GM13976 (cell line): ENCODE measurements around the gene SLC4A5.

Source experiments
- DNase-seq: peaks from one replicate; pipeline ENCODE4 v3.0.0; 2012; ENCODE audit warnings: low spot score
- in situ Hi-C: fragments of 300-500 bp; cut with MboI; formaldehyde crosslinking; loops from one replicate; pipeline ENCODE4 v1.12.0; 2022; ENCODE audit warnings: low sequenced_read_pairs, mixed read lengths, inconsistent platforms; ENCODE audit not compliant: unreplicated experiment
- TF ChIP-seq, protein P1 (sequence below): IDR thresholded peaks from 2 replicates; pipeline ENCODE4 v1.5.1; 2012; ENCODE audit warnings: borderline replicate concordance, mild to moderate bottlenecking; ENCODE audit not compliant: insufficient read depth; ENCODE audit errors: extremely low read depth, missing control alignments, control extremely low read depth

SLC4A5 gene

DNA sequence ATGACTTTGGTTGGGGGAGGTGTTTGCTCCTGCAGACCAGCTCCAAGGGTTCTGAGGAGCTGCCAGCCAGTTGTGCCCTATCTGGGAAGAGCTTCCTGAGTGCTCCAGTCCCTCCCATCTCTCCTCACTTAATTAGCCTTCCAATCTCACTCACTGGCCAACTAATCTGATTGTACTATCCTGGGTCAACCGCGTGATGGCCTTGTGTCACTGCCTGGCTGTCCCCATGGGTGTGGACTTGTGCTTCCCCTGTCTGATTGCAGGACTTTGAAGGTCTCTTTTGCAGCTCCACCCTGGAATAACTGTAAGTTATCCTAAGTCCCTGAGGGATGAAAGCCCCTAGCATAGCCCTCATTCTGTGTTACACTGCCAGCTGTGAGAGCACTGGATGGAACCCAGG lies 65.0 kb downstream of the SLC4A5 start:
- TF ChIP-seq, protein P1, sequence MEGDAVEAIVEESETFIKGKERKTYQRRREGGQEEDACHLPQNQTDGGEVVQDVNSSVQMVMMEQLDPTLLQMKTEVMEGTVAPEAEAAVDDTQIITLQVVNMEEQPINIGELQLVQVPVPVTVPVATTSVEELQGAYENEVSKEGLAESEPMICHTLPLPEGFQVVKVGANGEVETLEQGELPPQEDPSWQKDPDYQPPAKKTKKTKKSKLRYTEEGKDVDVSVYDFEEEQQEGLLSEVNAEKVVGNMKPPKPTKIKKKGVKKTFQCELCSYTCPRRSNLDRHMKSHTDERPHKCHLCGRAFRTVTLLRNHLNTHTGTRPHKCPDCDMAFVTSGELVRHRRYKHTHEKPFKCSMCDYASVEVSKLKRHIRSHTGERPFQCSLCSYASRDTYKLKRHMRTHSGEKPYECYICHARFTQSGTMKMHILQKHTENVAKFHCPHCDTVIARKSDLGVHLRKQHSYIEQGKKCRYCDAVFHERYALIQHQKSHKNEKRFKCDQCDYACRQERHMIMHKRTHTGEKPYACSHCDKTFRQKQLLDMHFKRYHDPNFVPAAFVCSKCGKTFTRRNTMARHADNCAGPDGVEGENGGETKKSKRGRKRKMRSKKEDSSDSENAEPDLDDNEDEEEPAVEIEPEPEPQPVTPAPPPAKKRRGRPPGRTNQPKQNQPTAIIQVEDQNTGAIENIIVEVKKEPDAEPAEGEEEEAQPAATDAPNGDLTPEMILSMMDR = no peak
- DNase-seq = no peak
- in situ Hi-C loops = no loop called here

DNA sequence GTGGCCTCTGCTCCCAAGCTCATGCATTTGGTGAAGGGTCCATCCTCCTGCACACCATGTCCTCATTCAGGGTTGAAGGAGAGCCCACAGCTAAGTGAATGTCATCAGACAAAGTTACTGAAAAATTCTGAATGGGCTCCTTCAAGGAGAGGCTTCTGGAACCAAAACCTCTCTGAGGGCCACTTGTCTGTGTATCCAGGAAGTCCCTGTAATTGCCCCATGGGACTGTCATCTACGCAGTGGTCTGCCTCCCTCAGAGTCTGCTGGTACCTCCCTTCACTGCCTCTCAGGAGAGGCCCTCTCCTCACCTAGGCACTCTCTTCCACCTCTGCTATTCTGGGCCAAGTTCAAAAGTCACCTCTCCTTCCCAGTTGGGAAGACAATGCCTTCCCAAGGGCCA lies 68.0 kb downstream of the SLC4A5 start:
- in situ Hi-C loops = no loop called here
- no peak for DNase-seq
- TF ChIP-seq, protein P1 = no peak

DNA sequence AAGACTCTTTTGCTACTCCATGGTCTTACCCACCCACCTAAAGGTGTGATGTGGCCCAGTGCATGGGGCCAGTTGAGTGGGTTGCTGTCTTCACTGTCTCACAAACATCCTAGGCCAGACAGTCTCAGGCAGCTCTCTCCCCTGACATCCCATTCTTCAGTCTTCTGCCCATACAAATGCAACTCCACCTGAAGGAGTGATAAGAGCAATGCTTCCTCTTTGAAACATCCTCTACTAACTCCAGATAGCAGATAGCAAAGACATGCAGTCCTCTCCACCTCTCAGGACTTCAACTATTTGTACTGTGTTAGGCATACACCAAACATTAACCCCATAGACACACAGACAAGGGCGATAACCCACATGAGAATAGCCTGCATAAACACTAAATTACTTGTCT lies 73.5 kb downstream of the SLC4A5 start:
- in situ Hi-C loops = no loop called here
- TF ChIP-seq, protein P1 = no peak
- no peak for DNase-seq

DNA sequence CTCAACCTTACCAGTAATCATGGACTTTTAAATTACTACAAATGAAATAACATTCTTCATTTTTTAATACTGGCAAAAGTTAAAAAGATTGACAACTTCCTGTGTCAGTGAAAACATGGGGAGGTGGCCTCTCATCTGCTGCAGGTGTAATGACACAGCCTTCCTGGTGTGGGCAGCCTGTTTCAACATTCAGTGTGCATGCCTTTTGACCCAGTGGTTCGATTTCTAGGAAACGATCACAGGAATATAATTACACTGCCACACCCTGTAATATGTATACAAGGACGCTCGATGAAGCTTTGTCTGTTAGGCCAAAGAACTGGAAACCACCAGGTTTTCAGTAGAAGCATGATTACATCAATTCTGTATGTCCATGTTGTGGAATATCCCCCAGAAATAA lies 76.1 kb downstream of the SLC4A5 start:
- DNase-seq = peak; percentile 62
- in situ Hi-C loops = no loop called here
- TF ChIP-seq, protein P1 = peak; percentile 19

DNA sequence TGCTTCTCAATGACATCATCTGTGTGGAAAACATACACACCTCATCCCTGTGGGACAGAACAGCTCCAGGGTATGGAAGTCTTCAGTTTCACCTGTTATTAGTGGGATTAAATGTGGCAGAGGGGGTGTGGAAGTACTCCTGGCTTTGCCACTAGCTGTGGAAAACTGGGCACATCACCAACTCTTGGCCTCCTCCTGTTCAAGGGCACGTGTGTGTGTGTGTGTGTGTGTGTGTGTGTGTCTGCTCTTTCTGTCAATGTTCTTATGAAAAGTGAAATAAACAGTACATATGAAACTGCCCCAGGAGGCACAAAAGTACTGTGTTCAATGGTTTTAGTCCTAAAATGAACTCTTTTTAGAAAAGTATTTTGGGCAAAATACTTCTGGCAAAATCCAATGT lies 78.9 kb downstream of the SLC4A5 start:
- no peak for DNase-seq
- TF ChIP-seq, protein P1 = no peak
- in situ Hi-C loops = no loop called here

DNA sequence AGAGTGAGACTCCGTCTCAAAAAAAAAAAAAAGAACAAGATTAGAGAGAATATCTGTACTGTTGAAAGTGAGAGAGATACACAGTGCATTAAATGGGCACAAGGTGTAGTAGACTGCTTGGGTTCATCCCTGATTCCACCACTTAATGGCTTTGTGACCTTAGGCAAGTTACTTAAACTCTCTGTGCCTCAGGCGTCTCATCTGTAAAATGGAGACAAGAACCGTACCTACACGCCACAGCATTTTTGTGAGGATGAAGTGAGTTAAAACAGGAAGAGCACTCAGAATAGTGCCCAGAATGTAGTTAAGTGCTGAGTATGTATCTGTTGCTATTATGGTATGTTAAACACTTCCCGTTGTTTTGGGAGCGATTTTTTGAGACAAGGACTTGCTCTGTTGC lies 80.5 kb downstream of the SLC4A5 start:
- DNase-seq = no peak
- in situ Hi-C loops = no loop called here
- TF ChIP-seq, protein P1 = no peak

DNA sequence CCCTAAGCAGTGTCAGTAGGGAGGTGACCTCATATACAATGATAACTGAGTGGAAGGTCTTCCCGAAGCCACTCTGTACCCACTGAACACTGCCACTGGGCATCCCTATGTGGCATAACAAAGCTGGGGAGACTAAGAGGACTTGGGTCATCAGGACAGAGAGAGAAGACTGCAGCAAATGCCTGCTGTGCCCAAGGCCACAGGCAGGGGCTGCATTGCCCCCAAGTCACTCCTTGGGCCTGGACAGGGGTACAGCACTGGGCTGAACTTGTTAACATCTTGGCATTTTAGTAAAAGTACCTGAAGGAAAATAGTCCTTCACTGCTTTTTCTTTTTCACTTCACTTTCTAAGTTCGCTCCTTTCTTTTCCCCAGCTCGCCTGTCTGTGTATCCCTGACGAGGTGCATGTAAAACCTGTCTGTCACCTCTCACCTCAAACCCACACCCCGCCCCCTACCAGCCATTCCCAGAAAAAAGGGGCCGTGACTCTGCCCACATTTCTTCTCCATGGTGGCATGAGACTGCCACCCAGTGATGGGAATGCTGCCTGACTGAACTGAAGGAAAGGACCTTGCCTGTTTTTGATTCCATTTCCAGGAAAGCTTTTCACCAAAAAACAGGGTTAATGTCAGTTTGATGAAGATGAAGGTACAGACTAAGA lies 81.9 kb downstream of the SLC4A5 start:
- DNase-seq = no peak
- TF ChIP-seq, protein P1 = no peak
- in situ Hi-C loops = no loop called here
